Epithelial cell of prostate (primary cell): ENCODE measurements around the gene GPR62.

ENCODE experiments used
- DNase-seq: peaks from one replicate; pipeline ENCODE4 v3.0.0-alpha.2; 2011; ENCODE audit warnings: low read depth, low spot score
- H3K27ac ChIP-seq: fragments of 450-650 bp; 2 replicates; pipeline ENCODE4 v1.5.1; 2017; ENCODE audit warnings: mild to moderate bottlenecking

GPR62 gene

DNA sequence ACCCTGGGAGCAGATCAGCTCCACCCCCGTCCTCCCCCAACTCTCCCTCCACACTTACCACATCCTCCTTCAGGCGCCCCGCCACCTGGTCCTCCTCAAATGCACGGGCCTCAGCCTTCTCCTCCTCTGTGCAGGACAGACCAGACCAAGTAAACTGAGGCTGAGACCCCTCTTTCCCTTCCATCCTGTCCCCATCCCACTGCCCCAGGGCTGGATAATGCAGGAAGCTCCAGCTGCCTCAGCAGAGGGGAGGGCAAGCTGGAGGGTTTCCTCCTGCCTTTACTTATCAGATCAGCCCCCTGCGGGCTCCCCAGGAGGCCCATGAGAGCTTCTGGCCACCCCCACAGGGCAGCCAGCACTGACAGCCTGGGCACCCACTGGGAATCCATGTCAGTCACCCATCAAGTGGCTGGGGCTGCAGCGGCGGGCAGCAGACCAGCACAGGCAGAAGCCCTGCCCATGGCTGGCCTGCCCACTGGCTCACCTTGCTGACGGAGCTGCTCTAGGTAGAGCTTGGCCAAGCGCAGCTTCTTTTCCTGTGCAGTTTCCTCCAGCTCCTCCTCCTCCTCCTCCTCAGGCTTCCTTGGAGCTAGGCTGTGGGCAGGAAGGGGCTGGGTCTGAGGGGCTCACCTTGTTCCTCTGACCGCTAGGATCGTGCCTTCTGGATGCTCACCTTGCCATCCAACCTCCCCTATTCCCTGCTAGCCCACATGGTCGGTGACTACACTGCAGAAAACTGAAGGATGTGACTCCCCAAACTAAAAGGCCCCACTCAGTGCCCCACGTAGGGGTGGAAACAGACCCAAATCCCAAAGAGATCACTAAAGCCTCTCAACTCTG lies 17.4 kb upstream of the GPR62 start:
- no peak overlapping the region for H3K27ac ChIP-seq
- DNase-seq = no peak

DNA sequence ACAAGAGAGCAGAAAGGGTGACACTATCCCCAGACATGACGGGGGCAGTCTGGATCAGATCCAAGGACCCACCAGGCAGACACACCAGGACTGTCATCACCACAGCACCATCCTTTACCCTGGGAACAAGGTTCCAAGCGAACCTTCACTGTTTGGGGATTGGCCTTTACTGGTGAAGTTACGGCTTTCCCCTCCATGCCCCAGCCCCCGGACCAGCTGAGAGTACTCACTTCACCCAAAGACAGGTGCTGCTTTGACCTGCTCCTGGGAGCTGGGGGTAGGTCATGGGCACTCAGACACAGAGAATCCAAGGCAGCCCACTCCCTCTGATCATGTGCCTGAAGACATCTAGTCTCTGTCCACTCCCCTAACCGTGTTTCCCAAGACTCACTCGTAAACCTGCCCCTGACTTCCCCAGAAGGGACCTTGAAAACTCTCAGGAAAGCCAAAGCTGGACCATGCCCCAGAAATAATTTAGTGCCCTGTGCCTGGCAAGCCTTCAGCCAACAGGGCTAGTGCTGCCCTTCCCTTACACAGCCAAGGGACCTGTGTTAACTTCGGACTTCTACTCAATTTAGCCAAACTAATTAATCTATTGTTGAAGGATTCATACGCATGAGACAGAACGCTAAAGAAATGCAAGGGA lies 16.3 kb upstream of the GPR62 start:
- H3K27ac ChIP-seq = no peak overlapping the region
- DNase-seq = no peak

DNA sequence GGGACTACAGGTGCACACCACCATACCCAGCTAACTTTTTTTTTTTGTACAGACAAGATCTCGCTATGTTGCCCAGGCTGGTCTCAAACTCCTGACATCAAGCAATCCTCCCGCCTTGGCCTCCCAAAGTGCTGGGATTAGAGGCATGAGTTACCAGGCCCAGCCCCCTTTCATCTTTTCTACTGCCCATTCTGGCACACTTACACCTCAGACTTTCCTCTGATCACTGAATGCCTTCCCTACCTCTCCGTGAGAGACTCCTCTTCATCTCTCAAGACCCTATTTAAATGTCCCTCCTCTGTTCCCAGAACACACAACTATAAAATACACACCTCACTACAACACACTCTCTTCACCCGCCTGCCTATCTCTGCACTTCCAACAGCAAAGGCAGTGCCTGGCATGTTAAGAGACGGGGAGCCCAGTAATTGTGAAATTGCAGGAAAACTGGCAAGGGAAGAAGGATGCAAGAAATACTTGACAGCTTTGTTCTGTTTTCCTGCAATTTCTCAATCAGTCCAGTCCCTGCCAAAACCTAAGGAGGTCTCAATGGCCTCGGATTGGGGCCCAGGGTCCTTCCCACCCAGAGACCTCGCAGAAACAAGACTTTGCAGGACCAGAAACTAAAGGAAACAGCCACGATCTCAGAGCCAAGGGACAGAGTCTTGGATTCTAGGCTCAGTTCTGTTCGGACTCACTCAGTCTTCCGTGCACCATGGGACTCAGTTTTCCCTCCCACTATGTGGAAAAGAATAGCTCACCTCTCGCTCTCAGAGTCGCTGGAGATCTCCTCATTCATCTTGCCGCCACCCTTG lies 14.3 kb upstream of the GPR62 start:
- no peak overlapping the region for H3K27ac ChIP-seq
- DNase-seq = no peak

GRCh38 chr3:51941463-51941797 lies 13.8 kb upstream of the GPR62 start:
- no peak for DNase-seq
- no peak overlapping the region for H3K27ac ChIP-seq

- peak within 1 kb of the TSS; percentile 77 for H3K27ac ChIP-seq
- peak; percentile 99 for DNase-seq
Observed at GRCh38 chr3:51941798-51942602, 13.2 kb upstream of the GPR62 start, which contains the start of the genes PARP3 and RRP9. TSS of gene PARP3 (plus strand) at chr3:51942363. CDS start at chr3:51943356, 993 bp downstream. TSS of gene RRP9 (minus strand) at chr3:51941904. CDS start at chr3:51941867, 37 bp downstream.

DNA sequence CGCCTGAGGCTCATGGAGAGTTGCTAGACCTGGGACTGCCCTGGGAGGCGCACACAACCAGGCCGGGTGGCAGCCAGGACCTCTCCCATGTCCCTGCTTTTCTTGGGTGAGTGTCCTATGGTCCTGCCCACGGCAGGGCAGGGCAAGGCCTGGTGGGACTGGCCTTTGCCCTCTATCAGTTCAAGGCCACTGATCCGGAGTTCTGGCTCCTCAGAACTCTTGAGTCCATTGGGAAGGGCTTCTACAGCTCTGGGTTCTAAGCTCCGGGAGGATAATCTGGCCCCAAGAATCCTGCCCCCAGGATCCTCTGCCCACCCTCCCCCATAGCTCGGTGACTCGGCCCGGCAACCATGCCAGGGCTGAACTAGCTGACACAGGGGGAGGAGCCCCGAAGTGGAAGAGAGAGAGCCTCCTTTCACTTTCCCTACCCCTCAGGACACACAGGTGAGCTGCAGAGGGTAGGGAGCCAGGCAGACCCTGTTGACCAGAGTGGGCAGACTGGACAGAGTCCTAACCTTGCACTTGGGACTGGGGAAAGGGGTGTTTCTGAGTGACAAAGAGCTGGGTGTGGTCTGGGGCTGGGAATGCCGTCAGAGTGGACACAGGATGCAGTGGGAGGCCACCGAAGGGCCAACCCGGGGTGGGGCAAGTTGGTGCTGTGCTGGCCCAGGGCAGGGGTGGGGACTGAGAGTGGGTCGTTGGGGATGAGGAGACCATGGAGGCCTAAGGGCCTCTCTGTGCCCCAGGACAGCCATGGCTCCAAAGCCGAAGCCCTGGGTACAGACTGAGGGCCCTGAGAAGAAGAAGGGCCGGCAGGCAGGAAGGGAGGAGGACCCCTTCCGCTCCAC lies 12.4 kb upstream of the GPR62 start:
- H3K27ac ChIP-seq = peak overlapping the region; percentile 77
- DNase-seq = no peak

- H3K27ac ChIP-seq = peak overlapping the region; percentile 77
- no peak for DNase-seq
Observed at GRCh38 chr3:51943451-51944391, 11.5 kb upstream of the GPR62 start.

- no peak overlapping the region for H3K27ac ChIP-seq
- DNase-seq = no peak
Observed at GRCh38 chr3:51944451-51945021, 10.6 kb upstream of the GPR62 start.

DNA sequence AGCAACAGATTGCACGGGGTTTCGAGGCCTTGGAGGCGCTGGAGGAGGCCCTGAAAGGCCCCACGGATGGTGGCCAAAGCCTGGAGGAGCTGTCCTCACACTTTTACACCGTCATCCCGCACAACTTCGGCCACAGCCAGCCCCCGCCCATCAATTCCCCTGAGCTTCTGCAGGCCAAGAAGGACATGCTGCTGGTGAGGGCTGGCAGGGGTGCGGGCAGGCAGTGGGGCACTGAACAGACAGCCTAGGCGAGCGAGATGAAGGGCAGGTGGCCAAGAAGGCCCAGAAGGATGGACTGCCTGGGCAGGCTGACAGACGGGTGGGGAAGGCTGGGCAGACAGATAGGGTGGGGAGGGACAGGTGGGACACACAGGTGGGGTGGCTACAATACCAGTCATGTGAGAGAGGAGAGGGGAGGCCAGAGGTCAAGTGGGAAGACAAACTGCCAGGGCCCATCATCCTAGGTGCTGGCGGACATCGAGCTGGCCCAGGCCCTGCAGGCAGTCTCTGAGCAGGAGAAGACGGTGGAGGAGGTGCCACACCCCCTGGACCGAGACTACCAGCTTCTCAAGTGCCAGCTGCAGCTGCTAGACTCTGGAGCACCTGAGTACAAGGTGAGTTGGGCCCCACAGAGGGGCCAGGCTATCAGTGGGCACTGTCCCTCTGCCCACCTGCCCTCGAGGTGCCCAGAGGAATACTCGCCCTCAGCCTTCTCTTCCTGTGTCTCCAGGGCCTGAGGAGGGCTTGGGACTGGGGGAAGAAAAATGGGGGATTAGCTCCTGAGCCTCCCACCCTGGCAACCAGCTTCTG lies 9.9 kb upstream of the GPR62 start:
- H3K27ac ChIP-seq = no peak overlapping the region

GRCh38 chr3:51945926-51946705 lies 9.1 kb upstream of the GPR62 start:
- no peak for DNase-seq
- H3K27ac ChIP-seq = no peak overlapping the region

More for the DNA sequence above, 9.9 kb upstream of the GPR62 start:
- no peak for DNase-seq

- DNase-seq = no peak
- no peak overlapping the region for H3K27ac ChIP-seq
Observed at GRCh38 chr3:51946796-51947195, 8.4 kb upstream of the GPR62 start.

DNA sequence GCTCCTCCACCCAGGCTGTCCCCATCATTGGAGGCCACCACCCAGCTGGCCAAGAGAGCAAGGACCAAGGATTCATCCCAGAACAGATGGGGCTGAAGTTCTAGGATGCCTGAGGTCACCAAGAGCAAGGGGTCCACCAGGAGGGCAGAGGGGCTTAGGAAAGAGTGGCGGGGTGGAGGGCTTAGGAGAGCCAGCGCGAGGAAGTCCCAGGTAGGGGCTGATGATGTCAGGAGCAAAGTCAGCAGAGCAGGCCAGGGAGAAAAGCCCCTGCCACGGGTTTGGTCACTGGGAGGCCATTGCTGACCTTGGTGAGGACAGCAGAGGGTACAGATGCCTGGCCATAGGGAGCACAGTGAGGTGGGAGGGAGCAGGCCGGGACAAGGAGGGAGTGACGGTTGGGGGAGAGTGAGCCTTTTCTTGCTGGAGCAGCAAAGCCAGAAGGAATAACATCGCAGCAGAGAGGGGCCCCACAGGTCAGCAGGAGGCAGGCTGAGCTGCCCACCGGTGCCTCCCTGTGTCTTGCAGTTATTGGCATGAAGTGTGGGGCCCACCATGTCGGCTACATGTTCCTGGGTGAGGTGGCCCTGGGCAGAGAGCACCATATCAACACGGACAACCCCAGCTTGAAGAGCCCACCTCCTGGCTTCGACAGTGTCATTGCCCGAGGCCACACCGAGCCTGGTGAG lies 7.8 kb upstream of the GPR62 start:
- no peak for DNase-seq
- no peak overlapping the region for H3K27ac ChIP-seq

DNA sequence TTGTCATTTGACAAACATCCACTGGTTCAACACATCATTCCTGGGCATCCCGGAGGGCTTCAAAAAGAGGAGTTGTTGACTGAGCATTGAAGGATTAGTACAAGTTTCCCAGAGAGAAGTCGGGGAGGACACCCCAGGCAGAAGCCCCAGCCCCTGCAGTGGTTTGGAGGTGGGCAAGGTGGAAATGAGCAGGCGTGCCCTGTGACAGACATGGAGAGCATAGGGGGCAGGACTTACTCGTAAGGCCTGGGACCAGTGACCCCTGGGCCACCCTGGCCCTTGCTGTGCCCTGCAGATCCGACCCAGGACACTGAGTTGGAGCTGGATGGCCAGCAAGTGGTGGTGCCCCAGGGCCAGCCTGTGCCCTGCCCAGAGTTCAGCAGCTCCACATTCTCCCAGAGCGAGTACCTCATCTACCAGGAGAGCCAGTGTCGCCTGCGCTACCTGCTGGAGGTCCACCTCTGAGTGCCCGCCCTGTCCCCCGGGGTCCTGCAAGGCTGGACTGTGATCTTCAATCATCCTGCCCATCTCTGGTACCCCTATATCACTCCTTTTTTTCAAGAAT lies 7.1 kb upstream of the GPR62 start:
- DNase-seq = no peak
- no peak overlapping the region for H3K27ac ChIP-seq

- DNase-seq = no peak
- H3K27ac ChIP-seq = no peak overlapping the region
Observed at GRCh38 chr3:51949121-51949520, 6.1 kb upstream of the GPR62 start.

GRCh38 chr3:51950899-51951298 lies 4.3 kb upstream of the GPR62 start:
- no peak for DNase-seq
- no peak overlapping the region for H3K27ac ChIP-seq
